Midbrain (tissue), 1 donor: ENCODE data around the gene REEP3.
"Not testable (repeated sequence)": the region's sequence is repeated elsewhere in the genome, so short reads cannot be mapped to it uniquely, and the experiment has no call there.

Source experiments
- DNase-seq: peaks from one replicate; lab custom pipeline; 2025; lab: John Stamatoyannopoulos, UW

Gene REEP3, protein sequence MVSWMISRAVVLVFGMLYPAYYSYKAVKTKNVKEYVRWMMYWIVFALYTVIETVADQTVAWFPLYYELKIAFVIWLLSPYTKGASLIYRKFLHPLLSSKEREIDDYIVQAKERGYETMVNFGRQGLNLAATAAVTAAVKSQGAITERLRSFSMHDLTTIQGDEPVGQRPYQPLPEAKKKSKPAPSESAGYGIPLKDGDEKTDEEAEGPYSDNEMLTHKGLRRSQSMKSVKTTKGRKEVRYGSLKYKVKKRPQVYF

DNA sequence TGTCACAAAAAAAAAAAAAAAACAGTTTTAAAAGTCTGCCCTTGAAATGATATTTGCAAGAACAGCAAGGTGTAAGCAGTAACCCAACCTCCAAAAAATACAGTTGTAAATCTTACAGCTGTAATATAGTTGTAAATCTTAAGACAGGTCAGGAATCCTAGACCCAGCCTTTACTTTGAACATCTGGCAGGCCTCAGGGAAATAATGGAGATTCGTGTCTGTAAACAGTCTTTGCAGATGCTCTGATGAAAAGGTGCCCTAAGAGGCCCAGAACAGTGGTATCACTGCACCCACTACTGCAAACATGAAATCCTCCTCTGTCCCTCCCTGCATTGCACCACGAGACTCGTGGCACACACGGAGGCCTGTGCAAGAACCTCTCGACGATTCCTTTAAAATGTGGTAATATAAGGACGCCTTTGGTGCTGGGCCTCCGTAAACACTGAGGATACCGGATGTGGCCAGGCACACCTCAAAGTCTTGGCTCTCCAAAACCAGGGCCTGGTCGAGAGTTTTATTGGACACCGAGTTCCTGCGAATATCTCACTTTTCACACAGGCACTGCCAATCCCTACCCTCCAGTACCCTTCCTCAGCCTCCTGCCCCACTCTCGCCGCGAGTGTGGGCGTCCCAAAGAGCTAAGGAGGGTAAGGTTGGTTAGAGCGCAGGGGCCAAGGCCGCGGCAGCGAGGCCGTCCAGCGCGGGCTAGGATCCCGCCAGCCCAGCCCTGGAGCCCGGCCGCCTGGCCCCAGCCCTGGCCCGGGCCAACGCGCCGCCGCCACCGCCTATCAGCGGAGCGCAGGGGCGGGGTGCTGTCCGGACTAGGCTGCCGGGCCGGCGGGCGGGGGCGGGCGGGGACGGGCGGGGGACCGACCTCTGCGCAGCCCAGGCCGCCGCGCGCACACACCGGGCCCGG is at the start of gene REEP3:
REEP3 (plus strand) TSS at position 902 of the 916 bp plus-strand sequence. CDS start 145 bp downstream, outside the sequence.
- DNase-seq: peak; percentile 86

DNA sequence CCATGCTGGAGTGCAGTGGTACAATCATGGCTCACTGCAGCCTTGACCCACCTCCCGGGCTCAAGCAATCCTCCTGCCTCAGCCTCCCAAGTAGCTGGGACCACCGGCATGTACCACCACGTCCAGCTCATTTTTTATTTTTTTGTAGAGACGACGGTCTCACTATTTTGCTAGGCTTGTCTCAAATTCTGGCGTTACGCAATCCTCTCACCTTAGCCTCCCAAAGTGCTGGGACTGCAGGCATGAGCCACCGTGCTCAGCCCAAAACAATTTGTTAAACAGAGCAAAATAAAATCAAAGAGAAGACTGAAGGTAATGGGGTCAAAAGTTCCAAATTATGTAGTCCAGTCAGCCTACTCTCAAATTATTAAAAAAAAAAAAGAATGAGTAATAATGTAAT is 46.7 kb upstream of the REEP3 start:
- DNase-seq: no peak

DNA sequence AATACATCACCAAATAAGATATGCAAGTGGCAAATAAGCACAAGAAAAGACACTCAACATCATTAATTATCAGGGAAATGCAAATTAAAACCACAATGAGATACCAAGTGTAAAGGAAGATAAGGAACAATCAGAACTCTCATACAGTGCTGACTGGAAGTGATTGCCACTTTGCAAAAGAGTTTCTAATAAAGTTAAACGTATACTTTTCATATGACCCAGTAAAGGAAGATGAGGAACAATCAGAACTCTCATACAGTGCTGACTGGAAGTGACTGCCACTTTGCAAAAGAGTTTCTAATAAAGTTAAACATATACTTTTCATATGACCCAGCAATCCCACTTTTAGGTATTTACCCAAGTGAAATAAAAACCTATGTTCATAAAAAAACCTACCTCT is 43.3 kb upstream of the REEP3 start:
- DNase-seq: no peak

DNA sequence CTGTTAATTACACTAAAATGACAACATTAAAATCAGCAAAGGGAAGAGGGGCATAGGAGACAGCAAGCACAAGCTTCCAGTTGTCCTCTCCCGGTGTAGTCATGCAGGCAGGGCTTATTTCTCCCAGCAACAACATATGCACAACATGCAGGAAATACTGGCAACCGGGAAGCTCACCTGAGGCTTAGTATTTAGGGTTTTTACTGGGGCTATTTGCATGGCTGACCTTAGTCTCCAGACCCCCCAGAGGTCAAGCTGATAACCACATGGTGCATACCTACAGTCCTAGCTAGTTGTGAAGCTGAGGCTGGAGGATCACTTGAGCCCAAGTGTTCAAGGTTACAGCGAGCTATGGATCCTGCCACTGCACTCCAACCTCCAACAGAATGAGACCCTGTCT is 42.6 kb upstream of the REEP3 start:
- DNase-seq: no peak

DNA sequence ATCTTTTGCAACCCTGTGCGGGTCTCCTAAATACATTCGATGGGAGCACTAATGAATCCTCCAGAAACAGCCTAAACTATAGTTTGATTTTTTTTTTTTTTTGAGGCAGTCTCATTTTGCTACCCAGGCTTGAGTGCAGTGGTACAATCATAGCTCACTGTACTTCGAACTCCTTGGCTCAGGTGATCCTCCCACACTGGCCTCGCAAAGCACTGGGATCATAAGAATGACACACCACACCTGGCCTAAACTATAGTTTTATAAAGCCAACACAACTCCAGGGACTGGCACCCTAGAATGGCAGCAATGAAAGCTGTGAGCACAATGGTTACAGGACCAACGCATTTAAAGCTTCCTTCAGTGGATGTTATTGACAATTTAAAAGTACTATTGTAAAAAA is 41.0 kb upstream of the REEP3 start:
- no peak for DNase-seq

DNA sequence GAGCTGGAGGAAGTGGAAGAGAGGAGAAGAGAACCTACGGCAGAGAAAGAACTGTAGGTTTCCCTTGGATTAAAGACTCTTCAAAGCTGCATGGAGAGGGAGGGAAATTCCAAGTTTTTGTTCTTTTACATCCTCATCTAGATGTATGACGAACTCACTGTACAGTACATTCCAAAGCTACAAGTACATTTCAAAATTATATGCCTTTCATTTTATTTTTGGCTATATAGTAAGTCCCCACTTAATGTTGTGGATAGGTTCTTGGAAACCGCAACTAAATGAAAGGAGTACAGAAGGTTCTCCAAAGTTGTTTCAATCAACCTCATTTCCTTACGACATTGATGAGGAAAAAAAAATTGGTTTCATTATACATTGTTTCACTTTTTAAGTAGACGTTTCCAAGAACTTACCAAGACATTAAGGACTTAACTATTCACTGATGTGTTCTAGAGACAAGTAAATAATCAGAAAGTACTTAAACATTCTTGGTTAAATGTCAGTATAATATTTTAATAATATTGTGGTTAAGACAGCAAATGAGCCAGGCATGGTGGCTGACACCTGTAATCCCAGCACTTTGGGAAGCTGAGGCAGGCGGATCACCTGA is 39.3 kb upstream of the REEP3 start:
- no peak for DNase-seq

DNA sequence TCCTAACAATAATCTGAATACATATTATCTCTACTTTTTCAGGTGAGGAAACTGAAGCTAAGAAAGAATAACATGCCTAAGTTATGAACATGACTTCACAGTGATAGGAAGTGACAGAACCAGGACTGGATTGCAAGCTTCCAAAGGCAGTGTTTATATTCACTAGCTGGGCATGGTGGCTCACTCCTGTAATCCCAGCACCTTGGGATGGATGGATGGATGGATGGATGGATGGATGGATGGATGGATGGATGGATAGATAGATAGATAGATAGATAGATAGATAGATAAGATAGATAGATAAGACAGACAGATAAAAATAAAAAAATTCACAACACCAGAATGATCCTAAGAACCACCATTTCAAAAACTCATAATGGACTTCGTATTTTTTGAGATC is 37.2 kb upstream of the REEP3 start:
- no peak for DNase-seq

DNA sequence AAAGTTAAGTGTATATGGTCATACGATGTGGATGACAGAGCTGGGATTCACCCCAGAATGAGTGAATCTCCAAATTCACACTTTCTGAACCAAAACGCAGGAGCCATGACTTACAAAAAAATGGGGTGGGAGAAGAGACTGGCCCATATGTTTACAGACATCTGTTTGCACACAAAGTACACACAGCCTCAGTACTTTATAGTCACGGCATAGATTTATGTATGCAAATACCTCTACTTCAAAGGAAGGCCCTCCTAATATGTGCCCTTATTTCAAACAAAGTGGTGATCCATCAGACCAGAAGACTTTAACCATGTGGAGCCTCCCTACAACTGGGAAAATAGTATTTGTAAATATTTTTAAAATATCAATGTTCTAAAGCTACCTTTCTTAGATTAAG is 33.2 kb upstream of the REEP3 start:
- DNase-seq: no peak

DNA sequence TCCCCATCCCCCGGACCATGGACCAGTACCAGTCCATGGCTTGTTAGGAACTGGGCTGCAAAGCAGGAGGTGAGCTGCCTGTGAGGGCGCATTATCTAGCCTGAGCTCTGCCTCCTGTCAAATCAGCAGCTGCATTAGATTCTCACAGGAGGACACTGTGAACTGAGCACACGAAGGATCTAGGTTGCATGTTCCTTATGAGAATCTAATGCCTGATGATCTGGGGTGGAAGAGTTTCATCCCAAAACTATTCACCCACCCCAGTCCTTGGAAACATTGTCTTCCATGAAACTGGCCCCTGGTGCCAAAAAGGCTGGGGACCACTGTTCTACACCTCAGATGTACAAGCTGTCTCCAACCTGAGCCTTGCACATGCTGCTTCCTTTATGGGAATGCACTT is 31.4 kb upstream of the REEP3 start:
- DNase-seq: no peak

DNA sequence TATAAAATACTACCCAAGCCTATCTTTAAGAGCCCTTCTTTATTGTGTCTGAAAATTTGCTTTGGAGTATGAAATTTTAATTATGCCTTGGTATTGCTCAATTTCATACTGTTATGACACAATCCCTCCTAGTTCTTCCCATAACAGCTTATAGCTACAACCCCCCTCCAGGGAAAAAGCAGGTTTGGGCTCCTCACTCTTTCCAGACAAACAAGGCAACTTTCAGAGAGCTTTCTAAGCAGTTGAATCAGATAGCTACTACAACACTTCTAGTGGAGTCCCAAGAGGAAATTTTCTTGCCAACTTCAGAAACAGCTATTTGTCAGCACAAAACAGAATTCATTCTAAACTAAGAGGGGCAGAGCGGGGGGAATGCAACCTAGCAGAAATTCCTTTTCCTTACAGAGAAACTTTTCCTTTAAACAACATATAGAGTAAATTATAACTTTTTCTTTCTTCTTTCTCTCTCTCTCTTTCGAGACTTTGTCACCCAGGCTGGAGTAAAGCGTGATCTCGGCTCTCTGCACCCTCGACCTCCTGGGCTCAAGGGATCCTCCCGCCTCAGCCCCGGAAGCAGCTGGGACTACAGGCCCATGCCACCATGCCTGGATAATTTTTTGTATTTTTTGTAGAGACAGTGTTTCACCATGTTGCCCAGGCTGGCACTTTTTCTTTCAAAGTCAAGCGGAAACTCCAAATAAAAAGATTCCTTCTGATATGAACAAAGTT is 29.4 kb upstream of the REEP3 start:
- peak; percentile 17 for DNase-seq

DNA sequence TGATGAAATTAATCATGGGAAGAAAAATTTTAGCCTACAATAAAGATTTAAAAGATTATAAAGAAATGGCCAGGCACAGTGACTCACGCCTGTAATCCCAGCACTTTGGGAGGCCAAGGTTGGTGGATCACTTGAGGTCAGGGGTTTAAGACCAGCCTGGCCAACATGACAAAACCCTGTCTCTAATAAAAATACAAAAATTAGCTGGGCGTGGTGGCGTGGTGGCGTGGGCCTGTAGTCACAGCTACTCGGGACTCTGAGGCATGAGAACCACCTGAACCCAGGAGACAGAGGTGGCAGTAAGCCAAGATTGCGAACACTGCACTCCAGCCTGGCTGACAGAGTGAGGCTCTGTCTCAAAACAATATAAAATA is 28.9 kb upstream of the REEP3 start:
- not testable (repeated sequence) for DNase-seq

DNA sequence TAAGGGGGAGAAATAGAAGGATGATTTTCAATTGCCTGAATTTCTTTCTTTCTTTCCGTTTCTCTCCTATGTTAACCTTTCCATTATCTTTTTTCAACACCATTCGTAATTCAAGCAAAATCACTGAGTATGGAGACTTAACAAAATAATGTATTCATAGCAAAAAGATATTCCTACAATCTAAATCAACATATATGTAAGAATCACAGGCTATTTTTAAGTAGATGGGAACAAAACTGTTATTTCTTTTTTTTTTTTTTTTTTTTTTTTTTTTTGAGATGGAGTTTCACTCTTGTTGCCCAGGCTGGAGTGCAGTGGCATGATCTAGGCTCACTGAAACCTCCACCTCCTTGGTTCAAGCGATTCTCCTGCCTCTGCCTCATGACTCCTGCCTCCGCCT is 28.2 kb upstream of the REEP3 start:
- DNase-seq: no peak

DNA sequence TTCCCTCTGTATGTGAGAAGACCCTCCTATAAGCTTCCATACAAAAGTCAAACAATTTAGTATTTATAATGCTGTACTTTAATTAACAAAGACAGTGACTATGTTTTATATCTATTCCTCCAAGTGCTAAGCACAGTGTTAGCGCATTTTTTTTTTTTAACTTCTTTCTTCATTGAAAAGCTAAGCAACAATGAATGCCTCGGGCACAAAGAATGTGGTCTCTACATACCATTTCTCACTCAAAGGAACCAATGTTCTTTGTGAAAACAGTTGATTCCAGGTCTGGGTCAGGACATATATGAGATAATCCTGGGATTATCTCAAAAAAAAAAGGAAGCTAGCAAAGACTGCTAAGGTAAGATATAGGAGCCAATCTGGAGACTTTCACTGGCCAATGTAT is 26.2 kb upstream of the REEP3 start:
- DNase-seq: no peak

DNA sequence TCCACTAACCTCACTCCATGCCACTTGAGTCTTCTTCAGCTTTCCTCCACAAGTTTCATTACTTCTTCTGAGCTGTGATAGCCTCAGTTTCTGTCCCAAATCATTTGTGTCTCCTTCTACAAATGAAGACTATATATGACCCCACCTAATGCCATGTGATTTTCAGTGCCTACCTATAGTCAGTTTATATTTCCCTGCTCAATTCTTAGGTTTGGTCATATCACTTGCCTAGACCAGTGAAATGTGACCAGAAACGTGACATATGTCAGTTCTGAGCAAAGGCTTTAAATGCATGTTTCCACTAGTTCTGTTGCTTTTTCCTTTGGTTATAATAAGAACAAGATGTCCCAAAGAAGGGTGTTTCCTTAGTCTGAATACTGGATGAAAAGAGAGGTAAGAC is 24.6 kb upstream of the REEP3 start:
- DNase-seq: no peak

DNA sequence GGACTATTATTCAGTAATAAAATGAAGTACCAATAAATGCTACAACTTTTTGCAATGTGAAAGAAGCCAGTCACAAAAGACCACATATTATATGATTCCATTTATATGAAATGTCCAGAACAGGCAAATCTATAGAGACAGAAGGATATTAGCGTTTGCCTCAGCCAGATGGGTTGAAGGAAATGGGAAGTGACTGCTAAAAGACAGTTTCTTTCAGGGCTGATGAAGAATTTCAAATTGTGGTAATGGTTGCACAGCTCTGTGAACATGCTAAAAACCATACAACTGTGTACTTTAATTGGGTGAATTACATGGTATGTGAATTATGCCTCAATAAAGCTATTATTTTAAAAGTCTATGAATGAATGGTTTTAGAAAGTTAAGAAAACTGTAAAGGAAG is 23.9 kb upstream of the REEP3 start:
- no peak for DNase-seq

DNA sequence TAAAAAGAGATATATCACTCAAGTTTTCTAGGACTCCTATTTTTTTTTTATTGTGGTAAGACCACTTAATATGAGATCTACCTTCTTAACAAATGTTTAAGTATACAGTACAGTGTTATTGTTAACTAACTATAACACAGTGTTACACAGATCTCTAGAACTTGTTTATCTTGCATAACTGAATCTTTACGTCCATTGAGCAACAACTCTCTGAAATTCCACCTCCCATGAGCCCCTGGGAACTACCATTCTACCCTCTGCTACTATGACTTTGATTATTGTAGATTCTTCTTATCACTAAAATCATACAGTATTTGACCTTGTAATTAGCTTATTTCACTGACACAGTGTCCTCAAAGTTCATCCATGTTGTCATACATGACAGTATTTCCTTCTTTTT is 22.5 kb upstream of the REEP3 start:
- DNase-seq: no peak

DNA sequence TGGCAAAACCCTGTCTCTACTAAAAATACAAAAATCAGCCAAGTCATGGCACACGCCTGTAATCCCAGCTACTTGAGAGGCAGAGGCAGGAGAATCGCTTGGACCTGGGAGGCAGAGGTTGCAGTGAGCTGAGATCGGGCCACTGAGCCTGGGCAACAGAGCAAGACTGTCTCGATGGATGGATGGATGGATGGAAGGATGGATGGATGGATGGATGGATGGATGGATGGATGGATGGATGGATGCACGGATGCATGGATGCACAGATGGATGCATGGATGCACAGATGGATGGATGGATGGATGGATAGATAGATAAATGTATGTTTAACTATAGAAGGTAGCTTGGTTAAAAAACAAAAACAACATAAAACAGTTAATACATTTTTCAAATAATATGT is 20.6 kb upstream of the REEP3 start:
- not testable (repeated sequence) for DNase-seq

DNA sequence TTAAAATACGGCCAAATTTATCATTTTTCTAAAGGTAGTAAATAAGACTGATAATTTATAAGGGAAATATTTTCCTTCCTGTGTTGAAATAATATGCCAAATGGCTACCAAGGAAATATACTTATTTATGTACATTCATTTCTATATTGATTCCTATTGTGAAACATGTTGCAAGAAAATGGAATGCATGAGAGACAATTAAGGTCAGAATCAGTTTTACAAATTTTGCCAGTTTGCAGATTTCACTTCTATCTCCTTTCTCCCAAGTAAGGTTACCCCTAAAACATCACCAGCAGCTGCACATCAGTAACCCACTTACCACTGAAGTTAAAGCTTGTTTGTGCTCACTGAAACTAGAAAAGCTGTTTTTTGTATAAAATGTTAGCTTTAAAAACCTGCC is 19.2 kb upstream of the REEP3 start:
- DNase-seq: no peak

DNA sequence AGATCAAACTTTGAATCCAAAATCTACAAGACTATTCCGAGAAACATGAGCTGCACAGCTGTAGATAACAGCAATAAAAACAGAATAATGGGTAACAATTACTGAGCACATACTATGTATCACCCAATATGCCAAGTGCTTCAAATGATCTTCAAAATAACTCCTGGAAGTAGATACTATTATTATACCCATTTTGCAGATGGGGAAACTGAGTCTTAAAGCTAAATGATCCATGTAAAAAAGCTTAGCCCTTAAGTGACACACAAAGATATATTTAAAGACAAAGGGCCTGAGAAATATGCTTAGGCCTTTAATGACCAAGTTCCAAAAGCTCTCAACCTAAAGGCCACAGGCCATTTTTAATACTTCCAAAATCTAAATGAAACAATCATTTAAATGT is 18.4 kb upstream of the REEP3 start:
- DNase-seq: no peak

DNA sequence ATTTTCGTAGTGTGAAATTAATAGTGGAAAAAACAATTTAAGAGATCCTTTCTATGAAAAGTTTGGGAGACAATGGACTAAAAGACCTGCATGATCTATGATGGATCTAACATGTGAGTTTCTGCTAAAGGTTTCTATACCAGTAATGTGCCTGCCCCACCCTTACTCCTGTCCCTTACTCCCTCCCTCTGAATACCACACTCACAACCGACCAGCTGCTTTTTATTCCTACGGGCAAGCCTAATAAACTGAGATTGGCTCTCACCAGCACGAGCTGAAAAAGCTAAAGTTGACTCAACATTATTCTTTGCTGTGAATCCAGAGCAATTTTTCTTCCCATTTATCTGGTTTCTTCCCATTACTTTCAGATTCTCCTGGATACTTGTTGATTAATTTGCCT is 17.8 kb upstream of the REEP3 start:
- no peak for DNase-seq

DNA sequence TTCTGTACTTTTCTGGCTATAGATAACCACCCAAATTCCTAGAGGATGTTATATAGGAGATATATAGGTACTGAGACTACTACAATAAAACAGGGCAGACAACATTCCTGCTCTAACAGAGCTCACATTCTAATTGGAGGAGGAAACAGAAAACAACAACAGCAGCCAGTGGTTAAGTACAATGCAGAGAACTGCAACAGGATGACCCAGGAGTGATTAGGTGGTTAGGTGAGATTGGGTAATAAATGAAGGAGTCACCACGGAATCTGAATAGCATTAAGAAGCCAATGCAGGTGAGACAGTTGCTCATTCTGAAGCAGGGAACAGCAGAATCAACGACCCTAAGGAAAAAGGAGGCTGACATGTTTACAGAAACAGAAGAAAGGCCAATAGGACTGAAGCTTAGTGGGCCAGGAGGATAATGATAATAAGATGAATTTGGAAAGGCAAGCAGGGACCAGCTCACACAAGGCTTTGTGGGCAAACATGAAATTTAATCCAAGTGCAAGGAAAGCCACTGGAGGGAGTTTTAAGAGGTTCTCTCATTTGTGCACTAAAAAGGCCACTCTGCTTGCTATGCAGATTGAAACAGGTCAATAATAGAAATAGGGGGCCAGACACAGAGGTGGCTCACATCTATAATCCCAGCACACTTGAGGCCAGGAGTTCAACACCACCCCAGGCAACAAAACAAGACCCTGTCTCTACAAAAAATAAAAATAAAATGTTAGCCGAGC is 16.9 kb upstream of the REEP3 start:
- no peak for DNase-seq

DNA sequence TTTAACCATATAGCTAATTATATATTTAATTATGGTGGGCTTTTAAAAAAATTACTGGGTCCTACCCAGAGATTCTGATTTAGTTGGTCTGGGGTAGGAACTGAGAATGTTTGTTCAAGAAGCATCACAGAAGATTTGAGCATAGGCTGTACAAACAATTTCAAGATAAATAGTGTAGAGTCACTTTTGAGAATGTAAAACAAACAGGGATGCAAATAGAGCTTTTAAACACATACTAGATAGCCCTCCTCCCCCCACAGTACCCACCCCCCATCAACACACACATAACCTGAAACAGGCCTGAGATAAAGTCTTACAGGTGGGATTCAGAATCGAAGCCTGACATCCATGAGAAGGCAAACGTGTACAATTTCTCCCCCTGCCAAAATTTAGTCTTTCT is 15.6 kb upstream of the REEP3 start:
- no peak for DNase-seq
